Loucy (cell line): ENCODE measurements around the gene SYNE1.

ENCODE experiments used
- CTCF ChIP-seq: fragments of 200-600 bp; sonication (generic); conservative IDR thresholded peaks from 2 replicates; pipeline ENCODE4 v1.5.1; 2014; ENCODE audit warnings: mild to moderate bottlenecking, antibody characterized with exemption, low read length
- EZH2phosphoT487 ChIP-seq: fragments of 200-600 bp; IDR thresholded peaks from 2 replicates; pipeline ENCODE4 v1.6.1; 2018; ENCODE audit warnings: antibody characterized with exemption, mild to moderate bottlenecking, moderate library complexity, borderline replicate concordance

DNA sequence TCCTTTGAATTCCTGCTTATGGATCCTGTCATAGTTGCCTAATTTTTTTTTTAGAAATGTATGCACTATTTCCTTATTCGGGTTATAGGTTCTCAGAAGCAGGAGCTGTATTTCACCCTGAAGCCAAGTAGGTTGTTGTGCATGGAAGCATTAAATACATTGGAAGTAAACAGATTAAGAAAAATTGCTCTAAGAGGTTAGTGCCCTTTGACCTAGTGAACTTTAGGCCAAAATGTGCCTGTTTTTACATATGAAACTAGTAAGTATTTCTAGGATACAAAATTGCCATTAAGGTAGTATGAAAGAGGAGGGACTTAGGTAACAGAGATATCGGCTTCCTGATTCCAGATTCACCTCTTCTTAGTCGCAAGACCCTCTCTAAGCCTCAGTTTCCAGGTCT lies 377.9 kb downstream of the SYNE1 start:
- TF ChIP-seq CTCF (no peak), EZH2phosphoT487 (no peak)
